ENCODE results near the gene HEXD.
"Not testable (repeated sequence)": the region's sequence is repeated elsewhere in the genome, so short reads cannot be mapped to it uniquely, and the experiment has no call there.

Gene HEXD

GRCh38 chr17:82418001-82418986 lies at the start of gene HEXD, which contains the start of gene OGFOD3:
TSS of gene HEXD (plus strand) at chr17:82418347. CDS start at chr17:82419800, 1,453 bp downstream.
TSS of gene OGFOD3 (minus strand) at chr17:82418586. CDS start at chr17:82418485, 101 bp downstream.
- DNase-seq, result no peak

DNA sequence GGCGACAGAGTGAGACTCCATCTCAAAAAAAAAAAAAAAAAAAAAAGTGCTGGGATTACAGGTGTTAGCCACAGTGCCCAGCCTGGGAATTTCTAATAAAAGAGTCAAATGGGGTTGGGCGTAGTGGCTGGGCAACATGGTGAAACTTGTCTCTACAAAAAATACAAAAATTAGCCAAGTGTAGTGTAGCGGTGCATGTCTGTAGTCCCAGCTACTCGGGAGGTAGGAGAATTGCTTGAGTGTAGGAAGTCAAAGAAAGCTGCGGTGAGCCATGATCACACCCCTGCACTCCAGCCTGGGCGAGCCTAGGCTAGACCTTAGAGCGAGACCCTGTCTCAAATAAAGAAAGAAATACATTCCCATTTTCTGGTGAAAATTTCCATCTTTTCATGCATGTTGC lies 48.9 kb upstream of the HEXD start:
- DNase-seq, result no peak

DNA sequence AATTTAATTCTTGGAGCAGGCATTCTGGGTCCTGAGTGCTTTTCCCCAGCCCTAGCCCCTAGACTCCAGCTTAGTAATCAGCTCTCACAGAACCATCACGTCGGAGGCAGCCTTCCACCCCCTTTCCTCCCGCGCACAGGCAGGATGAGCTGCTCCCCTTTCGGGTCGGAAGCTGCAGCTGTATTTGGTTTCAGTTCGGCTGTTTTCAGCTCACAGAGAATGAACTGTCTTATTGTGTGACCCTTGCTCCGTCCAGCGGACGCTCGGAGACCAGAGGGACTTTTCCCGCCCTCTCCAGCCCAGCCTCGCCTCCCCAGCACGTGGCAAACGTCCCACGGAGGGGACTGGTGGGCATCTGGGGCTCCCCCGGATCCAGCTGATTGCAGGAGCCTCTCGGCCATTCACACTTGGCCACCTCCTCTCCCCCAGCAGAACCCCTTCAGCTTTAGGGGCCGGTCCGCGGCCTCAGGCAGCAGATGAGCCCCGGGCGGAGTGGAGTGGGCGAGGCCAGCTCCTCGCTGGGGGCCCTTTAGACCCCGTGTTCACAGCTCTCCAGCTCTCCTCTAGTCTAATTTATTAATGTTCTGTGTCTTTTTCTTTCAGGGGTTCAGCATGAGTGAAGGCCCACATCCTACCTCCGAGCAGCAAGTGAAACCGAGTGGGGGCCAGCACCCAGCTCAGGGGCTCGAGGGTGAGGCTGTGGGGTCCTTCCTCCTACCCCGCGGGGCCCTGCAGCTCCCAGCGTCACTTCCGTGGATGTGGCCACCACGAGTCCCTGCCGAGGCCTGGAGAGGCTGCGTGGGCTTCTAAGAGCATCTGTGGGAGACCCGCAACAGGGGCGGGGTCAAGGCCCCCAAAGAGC lies 47.4 kb upstream of the HEXD start:
- DNase-seq, result no peak

- no peak for DNase-seq
These were observed 46.6 kb upstream of the HEXD start, which contains the start of gene UTS2R for GRCh38 chr17:82371333-82372248. TSS of gene UTS2R (plus strand) at chr17:82371765. CDS start at chr17:82374325, 2,560 bp downstream.

- DNase-seq, result no peak
These were observed 45.7 kb upstream of the HEXD start for GRCh38 chr17:82372249-82373071.

- not testable (repeated sequence) for DNase-seq
These were observed 45.1 kb upstream of the HEXD start for GRCh38 chr17:82373072-82373452.

- DNase-seq, result no peak
These were observed 44.2 kb upstream of the HEXD start for GRCh38 chr17:82373731-82374625.

DNA sequence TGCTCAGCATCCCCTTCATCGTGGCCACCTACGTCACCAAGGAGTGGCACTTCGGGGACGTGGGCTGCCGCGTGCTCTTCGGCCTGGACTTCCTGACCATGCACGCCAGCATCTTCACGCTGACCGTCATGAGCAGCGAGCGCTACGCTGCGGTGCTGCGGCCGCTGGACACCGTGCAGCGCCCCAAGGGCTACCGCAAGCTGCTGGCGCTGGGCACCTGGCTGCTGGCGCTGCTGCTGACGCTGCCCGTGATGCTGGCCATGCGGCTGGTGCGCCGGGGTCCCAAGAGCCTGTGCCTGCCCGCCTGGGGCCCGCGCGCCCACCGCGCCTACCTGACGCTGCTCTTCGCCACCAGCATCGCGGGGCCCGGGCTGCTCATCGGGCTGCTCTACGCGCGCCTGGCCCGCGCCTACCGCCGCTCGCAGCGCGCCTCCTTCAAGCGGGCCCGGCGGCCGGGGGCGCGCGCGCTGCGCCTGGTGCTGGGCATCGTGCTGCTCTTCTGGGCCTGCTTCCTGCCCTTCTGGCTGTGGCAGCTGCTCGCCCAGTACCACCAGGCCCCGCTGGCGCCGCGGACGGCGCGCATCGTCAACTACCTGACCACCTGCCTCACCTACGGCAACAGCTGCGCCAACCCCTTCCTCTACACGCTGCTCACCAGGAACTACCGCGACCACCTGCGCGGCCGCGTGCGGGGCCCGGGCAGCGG lies 43.4 kb upstream of the HEXD start:
- no peak for DNase-seq

GRCh38 chr17:82375359-82376041 lies 42.6 kb upstream of the HEXD start:
- DNase-seq, result no peak

DNA sequence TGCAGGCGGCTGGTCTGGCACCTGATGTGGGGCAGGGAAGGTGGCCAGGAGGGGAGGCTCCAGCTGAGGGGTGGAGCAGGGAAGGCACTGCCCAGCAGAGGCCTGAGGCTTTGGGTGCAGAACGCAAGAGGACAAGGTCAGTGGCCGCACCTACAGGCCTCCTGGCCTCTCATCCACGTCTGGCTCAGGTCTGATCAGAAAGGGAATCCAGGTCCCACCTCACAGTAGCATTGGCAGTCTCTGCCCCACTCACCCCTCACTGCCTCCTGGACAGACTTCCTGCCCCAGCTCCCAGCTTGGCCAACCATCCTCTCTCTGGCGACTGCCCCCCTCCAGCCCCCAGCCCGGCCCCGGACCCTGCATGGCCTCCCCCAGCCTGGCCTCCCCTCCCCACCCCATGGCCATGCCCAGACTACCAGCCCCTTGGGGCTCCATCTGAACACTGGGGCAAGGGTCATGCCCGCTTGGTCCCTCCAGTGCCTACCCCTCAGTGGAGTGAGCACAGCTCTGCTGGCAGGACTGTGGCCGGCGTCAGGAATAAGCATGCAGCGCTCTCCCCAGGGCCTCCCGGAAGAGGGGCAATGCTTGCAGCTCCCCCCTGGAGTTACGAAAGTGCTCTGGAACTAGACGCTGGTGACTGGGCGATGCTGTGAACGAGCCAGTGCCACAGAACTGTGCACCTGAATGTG lies 42.0 kb upstream of the HEXD start:
- no peak for DNase-seq

DNA sequence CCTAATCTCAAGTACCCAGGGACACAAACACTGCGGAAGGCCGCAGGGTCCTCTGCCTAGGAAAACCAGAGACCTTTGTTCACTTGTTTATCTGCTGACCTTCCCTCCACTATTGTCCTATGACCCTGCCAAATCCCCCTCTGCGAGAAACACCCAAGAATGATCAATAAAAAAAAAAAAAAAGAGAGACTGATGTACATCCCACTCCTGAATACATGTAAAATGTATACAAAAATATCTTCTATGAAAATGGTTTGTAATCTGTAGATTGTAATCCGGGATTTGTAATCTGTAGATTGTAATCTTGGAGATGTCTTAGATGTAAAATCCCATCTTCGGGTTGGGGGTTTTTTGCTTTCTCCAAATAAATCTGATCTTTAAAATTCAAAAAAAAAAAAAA lies 40.9 kb upstream of the HEXD start:
- DNase-seq, result not testable (repeated sequence)

DNA sequence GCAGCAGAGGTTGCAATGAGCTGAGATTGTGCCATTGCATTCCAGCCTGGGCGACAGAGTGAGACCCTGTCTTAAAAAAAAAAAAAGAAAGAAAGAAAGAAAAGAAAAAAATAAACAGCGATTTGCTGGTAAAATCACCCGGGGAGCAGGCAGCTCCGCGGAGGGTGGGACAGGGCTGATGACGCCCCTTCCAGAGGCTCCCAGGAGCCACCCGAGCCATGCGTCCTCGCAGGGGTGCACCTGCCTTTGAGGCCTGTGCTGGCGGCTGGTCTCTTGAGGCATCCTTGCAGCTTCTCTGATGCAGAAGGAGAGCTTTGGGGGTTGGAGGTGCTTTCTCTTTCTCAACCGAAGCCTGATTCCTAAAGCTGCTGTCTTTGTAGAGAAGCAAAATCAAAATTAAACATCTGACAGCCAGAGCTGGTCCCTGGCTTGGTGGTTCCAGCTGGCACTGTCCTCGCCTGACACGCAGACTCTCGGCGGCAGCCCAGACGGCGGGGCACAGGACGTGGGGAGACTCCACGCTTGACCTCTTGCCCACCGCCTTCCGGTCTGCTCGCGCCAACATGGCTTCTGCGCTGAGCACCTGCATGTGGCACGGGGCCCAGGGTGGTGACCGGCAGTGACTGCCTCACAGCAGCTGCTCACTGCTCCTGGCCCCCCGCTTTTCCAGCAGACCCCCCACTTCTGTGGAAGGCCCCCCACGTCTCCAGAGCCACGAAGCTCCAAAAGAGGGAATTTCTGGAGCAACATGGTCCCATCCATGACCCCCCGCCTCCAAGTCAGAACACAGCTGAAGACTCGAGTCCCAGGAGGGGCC lies 40.0 kb upstream of the HEXD start:
- DNase-seq, result no peak

- DNase-seq, result no peak
These were observed 39.5 kb upstream of the HEXD start for GRCh38 chr17:82378741-82379021.

DNA sequence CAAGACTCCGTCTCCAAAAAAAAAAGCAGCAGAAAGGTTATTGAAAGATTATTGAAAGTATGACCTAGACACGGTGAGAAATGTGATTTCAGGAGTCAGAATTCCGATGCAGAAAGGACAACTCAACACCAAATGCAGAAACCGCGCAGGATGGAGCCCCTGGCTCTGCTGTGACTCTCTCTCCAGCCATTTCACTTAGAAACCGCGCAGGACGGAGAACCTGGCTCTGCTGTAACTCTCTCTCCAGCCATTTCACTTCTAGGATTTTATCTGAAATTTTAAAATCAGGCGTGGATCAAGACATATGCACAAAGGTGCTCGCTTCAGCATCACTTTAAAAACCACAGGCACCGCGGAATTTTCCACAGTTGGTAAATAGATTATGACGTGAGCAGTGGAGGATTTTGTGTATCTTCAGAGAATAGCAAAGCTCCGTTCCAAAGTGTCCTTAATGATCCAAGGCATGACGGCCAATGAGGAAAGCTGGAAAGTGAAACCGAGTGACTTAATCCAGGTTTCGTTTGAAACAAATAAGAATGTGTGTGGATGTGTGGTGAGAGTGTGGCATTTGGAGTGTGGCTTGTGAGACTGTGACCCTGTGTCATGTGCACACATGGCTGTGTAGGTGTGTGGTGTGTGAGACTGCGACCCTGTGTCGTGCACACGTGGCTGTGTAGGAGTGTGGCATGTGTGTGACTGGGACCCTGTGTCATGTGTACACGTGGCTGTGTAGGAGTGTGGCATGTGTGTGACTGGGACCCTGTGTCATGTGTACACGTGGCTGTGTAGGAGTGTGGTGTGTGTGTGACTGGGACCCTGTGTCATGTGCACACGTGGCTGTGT lies 37.1 kb upstream of the HEXD start:
- DNase-seq, result no peak

DNA sequence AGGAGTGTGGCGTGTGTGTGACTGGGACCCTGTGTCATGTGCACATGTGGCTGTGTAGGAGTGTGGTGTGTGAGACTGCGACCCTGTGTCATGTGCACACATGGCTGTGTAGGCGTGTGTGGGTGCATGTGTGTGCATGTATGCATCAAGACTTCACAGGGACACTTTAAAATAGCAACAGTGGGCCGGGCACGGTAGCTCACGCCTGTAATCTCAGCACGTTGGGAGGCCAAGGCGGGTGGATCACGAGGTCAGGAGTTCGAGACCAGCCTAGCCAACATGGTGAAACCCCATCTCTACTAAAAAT lies 36.5 kb upstream of the HEXD start:
- not testable (repeated sequence) for DNase-seq

- DNase-seq, result not testable (repeated sequence)
These were observed 35.8 kb upstream of the HEXD start for GRCh38 chr17:82382220-82382932.
